DMS153 (cell line): ENCODE data around the gene SH3BP5.

Source experiments
- DNase-seq: peaks from one replicate; lab custom pipeline; 2025; lab: John Stamatoyannopoulos, UW

The SH3BP5 gene

GRCh38 chr3:15273227-15273626 lies 59.2 kb downstream of the SH3BP5 start:
- DNase-seq: no peak

DNA sequence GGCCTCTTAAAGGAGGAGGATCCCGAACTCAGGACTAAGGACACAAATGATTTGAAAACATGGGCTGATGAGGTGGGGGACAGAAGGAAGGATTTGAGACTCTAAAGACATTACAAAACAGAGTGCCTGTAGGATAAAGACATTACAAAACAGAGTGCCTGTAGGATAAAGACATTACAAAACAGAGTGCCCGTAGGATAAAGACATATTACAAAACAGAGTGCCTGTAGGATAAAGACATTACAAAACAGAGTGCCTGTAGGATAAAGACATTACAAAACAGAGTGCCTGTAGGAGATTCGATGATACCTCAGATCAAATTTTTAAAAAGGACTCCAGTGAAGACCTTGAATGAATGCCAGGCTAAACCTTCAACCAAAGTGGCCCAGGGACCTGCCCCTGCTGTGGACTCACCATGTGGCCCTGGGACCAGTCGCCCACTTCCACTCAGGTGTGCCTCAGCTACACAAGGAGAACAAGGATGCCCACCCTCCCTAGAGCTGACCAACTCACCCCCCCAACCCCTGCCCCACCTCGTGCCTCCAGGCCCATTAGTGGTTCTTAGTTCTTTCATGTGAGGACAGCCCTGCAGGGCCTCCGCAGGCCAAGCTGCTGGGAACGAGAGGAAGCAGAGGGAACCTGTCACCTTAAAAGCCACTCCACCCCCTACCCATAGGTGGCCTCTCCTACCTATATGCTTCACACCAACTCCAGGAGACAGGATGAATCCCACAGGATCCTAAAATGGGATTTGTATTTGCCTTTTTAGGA lies 59.8 kb downstream of the SH3BP5 start:
- DNase-seq: no peak

DNA sequence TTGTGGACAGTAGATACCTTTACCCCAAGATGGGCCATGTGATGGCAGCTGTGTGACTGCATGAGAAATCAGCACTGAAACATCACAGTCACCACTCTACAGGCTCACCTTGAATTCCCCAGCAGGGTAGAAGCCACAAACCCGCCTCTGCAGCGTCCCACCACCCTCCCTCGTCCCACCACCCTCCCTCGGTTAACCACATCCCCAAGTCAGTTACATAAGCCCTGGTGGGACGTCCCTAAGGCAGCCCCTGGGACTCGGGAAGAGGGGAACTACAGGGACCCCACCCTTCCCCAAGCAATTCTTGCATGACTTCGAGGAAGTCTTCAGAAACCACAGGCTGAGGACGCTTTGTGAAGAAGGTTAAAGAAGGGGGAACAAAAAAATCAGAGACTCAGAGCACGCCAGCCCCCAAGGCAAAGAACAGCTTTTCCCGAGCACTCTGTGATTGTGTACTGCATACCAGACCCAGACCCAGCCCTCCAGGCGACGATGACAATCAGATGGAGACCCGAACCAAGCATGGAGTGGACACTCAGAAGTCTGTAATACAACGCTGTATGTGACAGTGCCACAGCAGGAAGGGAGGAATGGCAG lies 60.5 kb downstream of the SH3BP5 start:
- DNase-seq: no peak

DNA sequence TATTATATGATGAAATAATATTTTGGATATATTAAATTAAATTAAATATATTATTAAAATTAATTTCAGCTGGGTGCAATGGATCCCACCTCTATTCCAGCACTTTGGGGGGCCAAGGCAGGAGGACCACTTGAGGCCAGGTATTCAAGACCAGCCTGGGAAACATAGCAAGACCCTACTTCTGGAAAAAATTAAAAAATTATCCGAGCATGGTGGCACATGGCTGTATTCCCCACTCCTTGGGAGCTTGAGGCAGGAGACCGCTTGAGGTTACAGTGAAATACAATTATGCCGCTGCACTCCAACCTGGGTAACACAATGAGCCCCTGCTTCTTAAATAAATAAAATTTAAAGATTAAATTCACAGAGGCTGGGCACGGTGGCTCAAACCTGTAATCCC lies 61.4 kb downstream of the SH3BP5 start:
- DNase-seq: no peak

DNA sequence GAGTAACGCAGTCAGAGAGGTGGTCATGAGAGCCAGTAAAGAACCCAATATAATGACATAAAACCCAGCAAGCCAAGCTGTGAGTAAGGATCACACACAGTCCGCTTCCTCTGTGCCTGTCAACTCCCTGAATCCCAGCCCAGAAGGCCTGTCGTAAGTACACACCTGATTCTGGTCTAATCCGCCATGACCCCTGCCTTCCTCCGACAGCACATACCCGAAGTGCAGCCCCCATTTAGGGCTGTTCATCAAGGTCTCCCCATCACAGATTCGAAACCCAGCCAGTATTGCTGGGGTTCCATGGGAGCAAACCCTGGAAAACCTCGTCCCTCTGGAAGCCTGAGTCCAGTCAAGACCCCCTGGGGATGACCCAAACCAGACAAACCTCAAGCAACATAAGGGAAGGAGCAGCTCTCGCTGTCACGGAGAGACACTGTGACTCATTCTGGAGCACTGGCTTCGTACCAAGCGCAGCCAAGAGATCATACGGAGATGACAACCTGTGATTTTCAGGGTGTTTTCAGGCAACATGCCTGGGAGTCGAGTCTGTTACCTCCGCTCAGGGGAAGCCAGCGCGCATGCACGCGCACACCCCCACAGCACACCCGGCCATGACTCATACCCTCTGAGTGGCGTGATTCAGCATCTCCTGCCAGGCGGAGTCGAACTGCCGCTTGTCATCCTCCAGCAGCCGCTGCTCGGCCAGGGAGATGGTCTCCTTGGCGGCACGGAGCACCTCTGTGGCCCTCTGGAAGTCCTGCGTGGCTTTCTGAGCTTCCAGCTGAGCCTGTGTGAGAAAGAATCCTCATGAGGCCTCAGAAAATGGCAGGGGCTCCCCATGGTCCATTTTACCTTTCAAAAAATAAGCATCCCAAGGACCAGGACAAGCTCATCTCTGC lies 63.0 kb downstream of the SH3BP5 start:
- DNase-seq: no peak

- peak; percentile 1 for DNase-seq
Observed at GRCh38 chr3:15268033-15268631, 64.3 kb downstream of the SH3BP5 start.

DNA sequence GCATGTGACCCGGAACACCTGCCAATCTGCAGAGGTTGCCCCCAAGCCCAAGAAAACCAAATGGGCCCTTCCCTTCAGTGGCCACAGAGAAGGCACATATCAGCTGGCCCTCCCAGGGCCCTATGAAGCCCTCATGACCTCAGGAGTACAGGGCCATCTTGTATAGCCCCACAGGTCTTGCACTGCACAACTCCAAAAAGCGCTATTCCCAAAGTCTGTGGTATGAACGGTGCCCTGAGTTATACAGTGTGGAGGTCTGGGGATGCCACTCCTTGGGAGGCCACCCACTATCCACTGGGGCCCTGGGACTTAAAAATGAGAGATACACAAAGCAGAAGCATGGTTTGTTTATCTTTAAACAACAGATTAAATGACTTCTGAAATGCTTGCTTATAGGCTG lies 64.9 kb downstream of the SH3BP5 start:
- DNase-seq: no peak

DNA sequence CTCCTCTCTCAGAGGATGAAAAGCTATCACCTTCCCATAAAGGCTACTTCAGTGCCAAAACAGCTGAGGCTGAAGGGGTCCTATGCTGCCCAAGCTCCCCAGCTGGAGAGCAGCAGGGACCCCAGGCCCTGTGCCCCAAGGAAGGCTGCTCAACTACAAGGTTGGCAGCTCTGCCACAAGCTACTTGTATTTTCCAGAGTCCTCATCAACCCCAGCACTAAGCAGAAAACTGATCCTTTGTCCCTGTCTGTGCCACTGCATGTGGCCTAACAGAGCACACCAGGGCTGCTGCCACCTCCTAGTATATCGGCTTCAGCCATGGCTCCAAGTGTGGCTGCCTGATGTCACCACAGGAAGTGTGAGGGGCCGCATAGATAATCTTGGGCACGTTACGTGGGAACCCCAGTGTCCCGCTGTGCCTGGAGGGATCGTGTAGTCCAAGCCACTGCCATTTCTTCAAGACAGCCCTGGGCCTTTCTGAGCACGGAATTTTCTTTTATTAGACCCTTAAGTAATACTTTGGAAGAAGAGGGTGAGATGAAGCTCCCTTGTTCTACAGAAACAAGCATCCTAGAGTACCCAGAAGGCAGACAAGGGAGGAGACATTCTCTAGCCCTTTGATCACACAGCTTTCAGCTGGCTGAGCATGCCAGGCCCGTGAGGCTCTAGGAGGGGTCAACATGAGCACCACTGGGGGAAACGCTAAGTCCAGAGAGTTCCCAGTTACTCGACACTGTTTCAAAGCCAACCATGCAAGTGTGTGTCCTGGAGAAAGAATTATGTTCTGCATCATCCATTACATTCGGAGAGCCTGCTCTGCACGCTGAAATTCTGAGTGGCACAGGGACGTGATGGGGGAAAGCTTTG lies 65.6 kb downstream of the SH3BP5 start:
- no peak for DNase-seq

DNA sequence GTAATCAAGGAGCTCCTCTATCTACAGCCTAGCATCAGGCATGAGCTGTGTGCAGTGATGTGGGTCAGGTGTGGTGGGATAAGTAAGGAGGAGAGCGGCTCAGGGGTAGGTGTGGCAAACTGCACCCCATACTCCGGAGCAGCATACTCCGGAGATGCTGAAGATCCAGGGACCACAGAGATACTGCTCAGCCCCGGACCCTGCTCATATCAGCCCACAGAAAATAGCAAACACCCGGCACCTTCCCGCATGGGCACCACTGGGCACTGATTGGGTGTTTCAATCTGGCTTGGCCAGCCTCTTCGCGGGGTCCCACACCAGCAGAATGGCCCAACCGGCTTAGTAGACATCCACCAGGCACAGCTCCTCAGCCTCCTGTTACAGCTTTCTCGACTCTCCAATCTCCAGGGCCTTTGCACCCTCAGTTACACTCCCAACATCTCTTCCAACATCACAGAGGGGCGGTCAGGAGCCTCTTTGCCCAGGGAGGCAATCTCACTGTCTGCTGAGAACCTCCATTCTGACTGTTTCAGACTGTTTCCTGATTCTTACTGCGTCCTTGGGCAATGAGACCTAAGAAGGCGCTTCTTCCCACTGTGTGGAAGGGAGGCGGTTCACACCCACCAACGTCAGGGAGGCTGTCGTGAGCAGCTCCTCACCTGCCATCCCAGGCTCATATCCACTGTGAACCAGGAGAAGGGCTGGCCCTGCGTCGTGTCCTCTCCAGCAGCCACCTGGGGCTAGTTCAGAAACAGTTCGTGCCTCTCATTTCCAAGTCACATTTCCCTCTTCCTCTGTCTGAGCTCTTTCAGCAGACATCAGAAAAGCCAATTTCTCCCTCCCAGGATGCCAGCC lies 66.5 kb downstream of the SH3BP5 start:
- no peak for DNase-seq

- no peak for DNase-seq
Observed at GRCh38 chr3:15264486-15264885, 67.9 kb downstream of the SH3BP5 start.

GRCh38 chr3:15263926-15264325 lies 68.5 kb downstream of the SH3BP5 start:
- DNase-seq: no peak

GRCh38 chr3:15263120-15263519 lies 69.3 kb downstream of the SH3BP5 start:
- DNase-seq: no peak

- no peak for DNase-seq
Observed at GRCh38 chr3:15262021-15262420, 70.4 kb downstream of the SH3BP5 start.

DNA sequence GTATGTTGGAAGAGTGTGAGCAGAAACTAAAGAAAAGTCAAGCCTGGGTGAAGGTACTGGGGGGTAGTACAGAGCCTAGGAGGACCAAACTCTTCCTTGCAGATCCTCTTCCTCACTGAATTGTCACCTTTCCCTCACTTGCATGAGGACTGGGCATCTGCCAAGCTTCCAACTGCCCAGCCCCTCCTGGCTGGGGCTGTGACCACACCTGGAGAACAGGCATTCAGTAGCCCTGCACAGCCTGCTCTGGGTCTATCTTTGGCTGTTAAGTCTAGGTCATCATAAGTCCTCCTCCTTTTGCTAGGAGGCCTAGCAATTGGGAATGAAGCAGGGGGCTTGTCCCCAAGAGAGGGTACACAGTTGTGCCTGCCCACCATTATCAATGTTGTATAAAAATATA lies 71.1 kb downstream of the SH3BP5 start:
- no peak for DNase-seq

DNA sequence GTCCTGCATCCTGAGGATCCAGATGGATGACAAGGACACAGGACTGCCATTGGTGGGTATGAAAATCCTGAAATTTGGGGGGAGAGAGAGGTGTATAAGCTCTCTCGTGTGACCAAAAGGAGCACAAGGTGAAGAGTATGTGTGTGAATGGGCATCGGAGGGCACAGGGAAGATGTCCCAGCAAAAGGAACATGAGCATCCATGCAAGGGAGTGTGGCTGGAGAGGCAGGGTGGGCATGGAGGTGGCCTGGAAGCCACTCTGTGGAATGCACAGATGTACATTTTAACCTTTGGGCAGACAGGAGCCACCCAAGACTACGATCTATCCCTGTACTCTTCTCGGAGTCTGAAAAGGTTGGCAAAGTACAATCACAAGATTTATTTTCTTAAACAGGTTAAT lies 71.9 kb downstream of the SH3BP5 start:
- no peak for DNase-seq

DNA sequence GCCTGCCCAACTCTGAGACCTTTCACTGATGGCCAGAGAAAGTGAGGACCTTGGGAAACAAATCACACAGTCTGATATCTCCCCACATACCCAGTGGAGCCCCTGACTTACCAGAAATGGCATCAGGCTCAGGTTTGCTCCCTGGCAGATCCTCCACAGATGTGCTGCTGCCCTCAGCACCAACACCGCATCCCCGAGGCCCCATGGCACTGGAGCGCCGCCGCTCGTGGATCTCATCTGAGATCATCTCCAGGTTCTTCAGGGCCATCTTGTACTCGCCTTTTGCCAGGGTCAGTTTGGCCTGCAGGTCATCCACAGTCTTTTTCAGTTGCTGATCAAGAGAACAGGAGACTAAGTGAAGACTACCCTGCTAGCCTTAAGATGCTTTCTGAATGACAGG lies 73.7 kb downstream of the SH3BP5 start:
- DNase-seq: no peak

GRCh38 chr3:15256861-15257341 lies 75.5 kb downstream of the SH3BP5 start:
- DNase-seq: no peak

GRCh38 chr3:15255215-15255614 lies 77.2 kb downstream of the SH3BP5 start:
- DNase-seq: no peak

- DNase-seq: no peak
Observed at GRCh38 chr3:15253023-15253697, 79.2 kb downstream of the SH3BP5 start.

GRCh38 chr3:15246186-15246585 lies 86.2 kb downstream of the SH3BP5 start:
- DNase-seq: no peak
